GM19452 (cell line): Measurements from ENCODE around the gene GRHPR.
A peak's percentile ranks its signal among the peaks of the same experiment; 100 is the strongest.
"Not testable (repeated sequence)": the region's sequence is repeated elsewhere in the genome, so short reads cannot be mapped to it uniquely, and the experiment has no call there.

Experiments used
- ATAC-seq: cut with Tn5 transposase; IDR thresholded peaks from one replicate; pipeline ENCODE4 v1.9.1; 2021; ENCODE audit not compliant: unreplicated experiment

GRHPR gene

DNA sequence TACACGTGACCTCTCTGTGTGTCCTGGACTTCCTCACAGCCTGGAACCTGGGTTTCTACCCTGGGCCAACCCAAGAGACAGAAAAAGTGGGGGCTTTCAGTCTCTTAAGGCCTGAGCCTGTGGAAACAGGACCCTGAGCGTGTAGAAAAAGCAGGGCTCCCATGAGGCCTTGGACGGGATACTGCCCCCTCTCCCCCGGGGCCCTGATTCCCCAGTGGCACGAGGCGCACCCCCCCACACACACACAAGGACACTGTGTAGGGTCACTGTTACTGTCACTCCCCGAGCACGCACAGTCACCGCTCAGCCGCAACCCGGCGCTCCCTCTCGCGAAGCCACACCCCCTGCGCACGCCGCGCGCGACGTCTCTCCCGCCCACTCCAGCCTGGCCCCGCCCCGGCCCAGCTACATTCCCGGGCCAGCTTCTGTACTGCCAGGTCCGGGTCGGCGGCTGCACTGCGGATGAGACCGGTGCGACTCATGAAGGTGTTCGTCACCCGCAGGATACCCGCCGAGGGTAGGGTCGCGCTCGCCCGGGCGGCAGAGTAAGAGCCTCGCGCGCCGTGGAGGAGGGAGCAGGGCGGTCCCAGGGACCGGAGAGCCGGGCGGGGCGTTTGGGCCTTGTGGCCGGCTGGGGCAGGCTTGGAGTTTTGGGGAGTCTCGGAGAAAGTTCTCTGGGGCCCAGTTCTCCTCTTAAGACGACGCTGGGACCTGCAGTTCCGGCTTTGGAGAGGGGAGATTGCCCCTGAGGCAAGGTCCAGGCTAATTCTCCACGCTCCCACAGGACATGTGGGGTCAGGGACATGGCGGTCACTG, at the start of gene GRHPR:
Gene GRHPR, plus strand, starts transcription at position 408 of the 816 bp plus-strand sequence. Its CDS starts 55 bp downstream, at position 463.
- peak; percentile 95 for ATAC-seq

DNA sequence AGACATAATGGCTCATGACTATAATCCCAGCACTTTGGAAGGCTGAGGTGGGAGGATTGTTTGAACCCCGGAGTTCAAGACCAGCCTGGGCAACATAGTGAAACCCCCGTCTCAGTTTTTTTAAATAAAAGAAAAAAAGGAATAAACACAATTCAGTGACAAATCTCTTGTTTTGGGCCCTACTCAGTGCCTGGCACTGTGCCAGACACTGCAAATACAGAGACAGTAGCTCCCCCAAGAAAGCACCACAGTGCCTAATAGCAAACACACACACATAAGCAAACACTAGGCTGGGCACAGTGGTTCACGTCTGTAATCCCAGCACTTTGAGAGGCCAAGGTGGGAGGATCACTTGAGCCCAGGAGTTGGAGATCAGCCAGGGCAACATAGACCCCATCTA, 49.7 kb upstream of the GRHPR start:
- no peak for ATAC-seq

DNA sequence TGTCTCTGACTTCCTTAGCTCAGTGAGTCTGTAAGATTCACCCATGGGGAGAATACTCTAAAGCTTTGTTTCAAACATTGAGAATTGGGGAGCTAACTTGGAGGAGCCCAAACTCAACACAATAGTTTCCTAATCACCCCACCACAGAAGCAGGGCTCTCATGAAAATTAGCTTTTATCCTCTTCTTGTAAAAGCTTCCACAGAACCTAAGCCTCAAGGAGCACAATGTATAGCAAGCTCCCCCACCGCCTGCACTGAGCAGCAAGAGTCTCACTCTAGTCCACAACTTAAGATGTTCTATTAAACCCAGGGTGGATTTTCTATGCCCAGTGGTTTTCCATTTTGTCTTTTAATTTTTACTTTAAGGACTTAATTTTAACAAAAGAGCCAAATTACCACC, 48.9 kb upstream of the GRHPR start:
- ATAC-seq: no peak

DNA sequence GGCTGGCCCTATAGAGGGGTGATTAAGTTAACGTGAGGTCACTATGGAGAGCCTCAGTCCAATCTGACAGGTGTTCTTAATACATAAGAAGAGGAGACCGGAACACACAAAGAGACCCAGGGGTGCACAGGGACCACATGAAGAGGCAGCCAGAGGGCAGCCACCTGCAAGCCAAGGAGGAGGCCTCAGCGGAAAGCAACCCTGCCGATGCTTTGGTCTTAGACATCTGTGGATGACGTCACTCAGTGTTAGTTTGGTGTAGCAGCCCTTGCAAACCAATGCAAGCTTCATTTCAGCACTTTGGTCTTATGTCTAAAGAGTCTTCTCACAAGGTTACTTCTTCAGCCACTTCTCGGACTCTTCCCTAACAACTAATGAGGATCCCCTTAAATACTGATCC, 47.6 kb upstream of the GRHPR start:
- peak; percentile 43 for ATAC-seq

DNA sequence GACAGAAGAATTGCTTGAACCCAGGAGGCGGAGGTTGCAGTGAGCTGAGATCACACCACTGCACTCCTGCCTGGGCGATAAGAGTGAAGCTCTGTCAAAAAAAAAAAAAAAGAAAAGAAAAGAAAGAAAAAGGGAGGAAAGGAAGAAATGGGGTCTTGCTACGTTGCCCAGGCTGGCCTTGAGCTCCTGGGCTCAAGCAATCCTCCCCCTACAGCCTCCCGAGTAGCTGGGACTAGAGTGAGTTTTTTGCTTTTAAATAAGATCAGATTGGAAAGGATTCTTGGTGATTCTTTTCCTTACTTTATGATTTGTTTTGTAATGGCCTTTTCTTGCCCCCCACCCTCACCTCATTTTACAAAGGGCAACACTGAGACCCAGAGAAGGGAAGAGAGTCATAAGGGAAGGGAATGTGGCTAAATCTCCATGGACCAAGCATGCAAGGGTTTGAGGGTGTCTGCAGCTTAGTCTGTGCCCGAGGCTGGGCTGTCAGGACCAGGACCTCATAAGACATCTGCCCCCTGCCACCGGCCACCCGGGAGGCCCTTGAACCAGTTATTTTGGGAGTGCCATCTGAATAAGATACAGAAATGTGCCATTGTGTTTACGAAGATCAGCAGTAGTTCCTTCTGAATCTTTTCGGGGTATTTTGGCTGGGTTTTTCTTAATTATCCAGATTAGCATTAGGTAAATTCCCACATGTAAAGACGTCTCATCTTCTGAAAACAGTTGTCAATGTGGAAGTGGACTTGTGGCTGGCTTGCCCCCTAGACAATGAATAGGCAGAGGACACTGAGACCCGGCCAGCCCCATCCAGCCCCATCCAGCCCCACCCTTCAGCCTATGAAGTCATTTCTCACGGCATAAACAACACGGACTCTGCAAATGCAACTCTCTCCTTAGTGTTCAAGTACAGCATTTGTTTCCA, 44.5 kb upstream of the GRHPR start:
- ATAC-seq: no peak

DNA sequence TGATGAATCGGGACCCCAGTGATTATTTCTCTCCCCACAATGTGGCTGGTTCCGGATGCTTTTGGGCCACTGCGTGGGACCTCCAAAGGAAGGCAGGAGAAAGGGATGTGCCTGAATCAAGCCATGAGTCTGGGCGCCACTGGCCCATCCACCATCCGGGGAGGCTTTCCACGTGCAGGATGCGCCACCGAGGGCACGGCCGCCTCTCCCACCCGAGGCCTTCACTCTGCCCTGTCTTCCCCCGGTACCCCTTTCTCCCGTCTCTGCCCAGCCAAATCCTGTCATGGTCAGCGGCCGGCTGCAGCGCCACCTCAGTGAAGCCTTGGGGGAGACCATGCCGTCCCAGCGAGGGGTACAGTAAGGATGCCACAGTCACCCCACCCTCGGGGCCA, 43.9 kb upstream of the GRHPR start:
- no peak for ATAC-seq

DNA sequence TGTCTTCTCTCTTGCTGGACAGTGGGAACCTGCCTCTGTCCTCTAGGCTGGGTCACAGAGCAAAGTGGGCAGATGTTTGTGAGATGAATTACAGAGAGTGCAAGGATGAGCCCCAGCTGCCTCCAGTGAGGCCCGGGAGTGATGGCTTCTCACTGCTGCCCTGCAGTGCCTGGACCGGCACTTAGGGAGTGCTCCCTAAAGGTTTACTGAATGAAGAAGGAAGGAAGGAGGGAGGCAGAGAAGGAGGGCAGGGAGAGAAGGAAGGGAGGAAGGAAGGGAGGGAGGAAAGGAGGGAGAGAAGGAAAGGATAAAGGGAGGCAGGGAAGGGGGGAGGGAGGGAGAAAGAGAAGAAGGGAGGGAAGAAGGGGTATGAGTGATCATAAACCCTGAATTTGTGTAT, 42.7 kb upstream of the GRHPR start:
- no peak for ATAC-seq

DNA sequence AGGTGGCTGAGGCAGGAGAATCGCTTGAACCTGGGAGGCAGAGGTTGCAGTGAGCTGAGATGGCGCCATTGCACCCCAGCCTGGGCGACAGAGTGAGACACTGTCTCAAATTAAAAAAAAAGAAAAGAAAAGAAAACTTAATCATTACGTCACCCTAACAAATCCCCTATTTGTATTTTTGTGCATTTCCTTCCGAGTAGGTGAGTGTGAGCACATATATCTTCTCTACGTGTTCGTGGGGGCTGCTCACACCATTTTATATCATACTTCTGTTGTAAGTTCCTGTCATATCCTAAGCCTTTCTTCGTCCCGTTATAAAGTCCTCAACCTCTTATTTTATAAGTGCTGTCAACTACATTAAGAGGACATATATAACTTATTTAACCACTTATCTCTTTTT, 41.9 kb upstream of the GRHPR start:
- ATAC-seq: no peak

DNA sequence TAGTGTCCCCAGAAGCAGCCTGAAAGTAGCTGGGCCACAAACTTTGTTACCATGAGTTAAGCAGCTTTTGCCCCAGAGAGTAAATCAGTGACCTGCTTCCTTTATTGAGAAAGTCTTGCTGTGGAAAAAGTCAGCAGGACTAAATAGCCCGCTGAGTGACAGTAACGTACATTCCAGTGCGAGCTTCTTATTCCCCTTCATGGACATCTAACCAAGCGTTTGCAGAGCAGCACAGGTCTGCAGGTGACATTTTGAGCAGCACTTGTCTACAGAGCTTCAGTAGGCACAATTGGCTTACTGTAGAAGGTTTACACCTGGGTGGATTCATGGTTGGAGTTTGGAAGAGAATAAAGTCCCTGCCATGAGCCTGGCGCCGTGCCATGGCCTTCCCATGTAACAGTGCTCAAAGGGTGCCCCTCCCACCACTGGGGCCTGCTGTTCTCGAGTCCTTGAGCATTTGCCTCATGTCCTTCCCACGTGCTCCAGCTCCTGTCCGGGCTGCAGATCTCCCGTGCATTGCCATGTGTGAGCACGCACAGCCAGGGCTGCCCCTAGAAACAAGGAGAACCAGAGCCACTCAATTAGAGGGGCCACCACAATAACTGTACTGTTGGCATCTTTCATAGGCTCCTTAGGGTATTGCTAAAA, 41.3 kb upstream of the GRHPR start:
- no peak for ATAC-seq

DNA sequence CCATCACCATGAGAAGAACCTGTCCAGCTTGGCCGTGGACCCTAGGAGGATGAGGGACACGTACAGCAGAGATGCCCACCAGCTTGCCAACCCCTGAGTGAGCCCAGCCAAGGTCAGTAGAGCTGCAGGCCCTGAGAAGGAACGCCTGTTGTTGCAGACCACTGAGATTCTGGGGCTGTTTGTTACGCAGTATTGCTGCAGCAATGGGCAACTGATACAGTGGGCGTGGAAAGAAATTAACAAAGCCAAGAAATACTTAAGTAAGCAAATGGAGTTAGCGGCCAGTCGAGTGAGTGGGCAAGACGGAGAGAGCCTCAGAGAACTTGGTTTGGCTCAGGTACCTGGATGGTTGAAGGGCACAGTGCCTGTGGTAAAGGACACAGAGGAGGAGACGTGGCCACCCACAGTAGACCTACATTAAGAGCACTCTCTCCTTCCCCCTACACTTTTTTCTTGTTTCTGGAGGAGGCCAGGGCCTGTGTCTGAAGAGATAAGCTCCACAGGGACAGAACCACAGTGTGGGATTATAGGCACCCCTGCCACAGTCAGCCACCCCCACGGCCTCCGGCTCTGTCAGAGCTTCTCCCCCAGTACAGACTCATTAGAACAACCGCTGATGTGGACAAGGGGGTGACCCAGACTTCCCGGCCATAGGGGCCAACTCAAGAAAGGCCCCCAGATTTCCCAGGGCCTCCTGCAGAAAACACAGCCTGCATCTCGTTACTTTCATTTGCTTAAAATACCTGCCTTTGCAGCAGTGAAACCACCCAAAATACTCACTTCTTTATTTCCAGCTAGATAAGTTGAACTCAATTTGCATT, 40.1 kb upstream of the GRHPR start:
- peak; percentile 43 for ATAC-seq

DNA sequence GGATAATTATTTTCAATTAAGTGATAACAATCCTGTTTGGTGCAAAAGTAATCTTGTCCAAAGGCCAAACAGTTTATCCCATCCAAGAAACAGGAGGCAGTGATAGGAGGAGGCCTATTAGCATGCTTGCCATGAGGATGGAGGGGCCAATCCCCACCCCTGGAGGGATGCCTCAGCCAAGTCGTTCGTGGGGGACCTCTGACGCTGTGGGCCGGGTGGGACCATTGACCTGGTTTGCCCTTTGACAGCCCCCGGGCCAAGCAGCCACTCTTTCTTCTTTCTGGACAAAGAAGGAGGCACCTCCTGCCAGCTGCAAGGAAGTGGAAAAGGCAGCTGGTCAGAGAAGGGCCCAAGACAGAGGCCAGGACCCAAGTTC, 39.5 kb upstream of the GRHPR start:
- peak; percentile 18 for ATAC-seq

DNA sequence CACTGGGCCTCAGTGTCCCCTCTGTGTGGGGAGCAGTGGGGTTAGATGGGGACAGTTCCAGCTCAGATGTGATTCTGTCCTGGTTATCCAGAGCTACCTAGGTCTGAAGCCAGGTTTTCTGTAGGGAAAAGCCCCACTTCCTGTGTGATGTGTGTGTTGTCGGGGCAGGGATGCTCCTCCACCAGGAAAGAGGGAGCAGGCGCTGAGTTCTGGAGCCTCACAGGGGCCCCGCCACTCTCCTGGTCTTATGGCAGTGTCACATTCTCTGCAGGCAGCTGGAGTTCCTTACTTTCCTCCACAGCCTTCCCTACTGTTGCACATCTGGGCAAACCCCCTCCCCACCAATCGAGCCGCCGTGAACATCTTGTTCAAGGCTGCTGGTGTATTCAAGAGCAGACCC, 39.1 kb upstream of the GRHPR start:
- no peak for ATAC-seq

DNA sequence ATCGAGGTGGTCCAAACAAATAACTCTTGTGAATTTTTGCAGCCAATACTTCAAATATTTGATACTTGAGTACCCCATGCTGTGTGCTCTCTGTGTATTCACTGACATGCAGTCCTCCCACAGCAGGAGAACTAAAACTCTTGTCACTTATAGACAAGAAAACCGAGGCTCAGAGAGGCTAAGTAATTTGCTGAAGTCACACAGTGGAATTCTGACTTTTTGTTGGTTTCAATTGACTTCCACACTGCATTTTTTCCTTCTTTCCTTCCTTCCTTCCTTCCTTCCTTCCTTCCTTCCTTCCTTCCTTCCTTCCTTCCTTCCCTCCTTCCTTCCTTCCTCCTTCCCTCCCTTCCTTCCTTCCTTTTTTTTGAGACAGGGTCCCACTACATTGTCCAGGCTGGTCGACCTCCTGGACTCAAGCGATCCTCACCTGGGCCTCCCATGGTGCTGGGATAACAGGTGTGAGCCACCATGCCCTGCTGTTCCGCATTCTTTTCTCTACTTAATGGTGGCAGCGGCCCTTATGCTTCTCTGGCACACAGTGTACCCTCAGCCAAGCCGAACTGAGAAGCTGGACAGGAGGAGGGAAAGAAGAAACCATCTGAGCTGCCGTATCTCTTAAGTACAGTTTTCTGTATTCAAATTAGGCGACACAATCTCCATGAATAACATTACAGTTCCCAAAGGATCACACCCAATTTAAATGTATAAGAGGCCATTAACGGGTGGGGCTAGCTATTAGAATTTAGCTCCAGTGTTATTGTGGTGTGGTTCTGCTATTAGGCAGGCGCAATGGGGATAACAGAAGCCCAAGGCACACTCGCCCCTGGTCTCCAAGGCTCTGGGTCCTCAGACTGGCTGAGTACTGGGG, 38.4 kb upstream of the GRHPR start:
- ATAC-seq: no peak

DNA sequence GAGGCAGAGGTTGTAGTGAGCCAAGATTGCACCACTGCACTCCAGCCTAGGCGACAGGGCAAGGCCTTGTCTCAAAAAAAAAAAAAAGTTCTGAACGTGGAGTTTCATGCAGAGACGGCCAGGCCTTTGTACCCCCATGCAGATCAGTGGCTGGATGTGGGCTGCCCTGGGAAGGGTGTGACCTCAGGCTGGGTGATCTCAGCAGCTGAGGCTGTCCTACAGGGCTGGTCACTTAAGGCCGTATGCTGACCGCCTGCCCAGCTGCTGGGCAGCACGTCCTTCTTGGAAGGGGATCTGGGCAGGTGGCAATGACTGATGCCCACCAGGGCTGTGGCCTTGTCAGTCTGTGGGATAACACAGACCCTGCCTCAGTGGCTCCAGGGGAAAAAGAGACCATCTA, 37.2 kb upstream of the GRHPR start:
- no peak for ATAC-seq

DNA sequence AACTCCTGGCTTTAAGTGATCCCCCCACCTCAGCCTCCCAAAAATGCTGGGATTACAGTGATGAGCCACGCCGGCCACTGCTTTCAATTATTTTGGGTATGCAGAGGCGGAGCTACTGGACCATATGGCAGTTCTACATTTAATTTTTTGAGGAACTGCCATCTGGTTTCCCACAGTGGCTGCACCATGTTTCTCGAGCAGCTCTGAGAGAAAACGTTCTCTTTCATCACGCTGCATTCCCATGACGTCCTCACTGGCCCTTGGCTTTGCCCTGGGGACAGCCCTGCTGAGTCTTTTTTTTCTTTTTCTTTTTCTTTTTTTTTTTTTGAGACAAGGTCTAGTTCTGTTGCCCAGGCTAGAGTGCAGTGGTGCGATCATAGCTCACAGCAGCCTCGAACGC, 35.5 kb upstream of the GRHPR start:
- no peak for ATAC-seq

DNA sequence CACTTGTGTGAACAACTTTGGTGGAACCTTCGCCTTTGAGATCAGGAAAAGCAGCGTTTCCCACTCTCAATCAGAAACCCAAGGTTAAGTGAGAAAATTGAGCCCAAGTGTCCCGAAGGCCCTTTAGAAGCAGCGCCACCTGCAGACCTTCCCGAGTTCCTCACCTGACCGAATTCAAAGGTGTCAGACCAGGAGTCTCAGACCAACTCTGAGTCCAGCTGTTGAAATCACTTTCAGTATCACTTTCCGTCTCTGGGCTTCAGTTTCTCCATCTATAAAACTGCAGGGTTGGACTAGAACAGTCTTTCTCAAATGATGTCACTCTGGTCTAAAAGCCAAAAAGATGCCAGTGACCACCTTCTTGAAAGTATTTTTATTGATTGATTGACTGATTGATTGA, 31.7 kb upstream of the GRHPR start:
- peak; percentile 92 for ATAC-seq

DNA sequence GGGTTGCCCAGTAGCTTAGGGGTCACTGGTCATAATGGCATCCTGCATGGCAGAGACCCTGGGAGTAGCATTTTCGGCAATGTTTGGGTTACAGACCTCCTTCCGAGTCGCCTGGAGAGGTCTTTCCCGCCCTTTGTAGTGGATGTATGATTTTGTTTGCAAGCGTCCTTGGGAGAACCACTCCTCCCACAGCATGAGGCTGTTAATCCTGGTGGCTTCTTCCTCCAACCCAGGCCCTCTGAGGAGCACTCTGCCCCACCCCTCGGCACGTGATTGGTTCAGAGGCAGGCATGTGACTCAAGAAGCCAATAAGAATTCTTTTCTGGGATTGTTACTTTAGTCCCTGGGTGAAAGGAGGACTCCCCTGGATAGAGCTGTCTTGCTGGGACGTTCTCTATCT, 30.2 kb upstream of the GRHPR start:
- ATAC-seq: no peak

DNA sequence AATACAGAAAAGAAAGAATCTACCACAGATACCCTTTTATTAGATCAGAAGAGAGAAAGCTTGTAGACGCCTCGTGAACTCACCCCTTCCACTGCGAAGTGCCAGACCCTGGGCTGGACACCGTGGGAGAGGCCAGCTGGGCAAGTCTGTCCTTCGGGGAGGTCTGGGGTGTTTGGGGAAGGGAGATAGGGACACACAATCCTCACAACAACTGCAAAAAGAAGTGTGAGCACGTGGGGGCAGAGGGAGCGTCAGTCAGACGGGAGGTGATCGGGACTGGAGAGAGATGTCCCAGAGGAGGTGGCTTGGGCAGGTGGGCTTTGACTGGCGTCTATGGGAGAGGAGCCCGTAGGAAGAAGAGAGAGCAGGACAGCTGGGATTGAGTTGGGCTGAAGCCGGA, 27.3 kb upstream of the GRHPR start:
- ATAC-seq: no peak

DNA sequence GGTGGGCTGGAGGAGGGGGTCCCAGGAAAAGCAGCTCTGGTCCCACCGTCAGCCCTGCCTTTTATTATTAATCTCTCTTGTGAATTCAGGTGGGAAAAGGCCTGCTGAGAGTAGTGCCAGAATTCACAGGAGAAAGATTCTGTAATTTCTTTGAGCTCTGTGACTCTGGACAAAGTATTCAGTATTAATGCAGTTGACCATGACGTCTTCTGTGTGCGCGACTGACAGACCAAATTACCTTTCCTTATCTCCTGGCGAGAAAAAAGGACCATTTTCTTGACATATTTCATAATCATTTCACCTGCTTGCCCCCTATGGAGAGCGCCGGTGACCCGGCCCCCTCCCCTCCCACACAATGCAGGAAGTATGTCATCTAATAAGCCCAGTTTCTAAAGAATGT, 26.8 kb upstream of the GRHPR start:
- no peak for ATAC-seq

DNA sequence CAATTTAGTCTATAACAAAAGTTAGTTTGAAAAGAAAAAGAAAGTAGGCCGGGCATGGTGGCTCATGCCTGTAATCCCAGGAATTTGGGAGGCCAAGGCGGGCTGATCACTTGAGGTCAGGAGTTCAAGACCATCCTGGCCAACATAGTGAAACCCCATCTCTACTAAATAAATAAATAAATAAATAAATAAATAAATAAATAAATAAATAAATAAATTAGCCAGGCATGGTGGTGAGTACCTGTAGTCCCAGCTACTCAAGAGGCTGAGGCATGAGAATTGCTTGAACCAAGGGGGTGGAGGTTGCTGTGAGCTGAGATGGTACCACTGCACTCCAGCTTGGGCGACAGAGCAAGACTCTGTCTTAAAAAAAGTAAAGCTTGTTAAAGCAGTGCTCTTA, 24.5 kb upstream of the GRHPR start:
- not testable (repeated sequence) for ATAC-seq
